EH (cell line): ENCODE data around the gene PATJ.

Experiments
- DNase-seq: peaks from one replicate; pipeline ENCODE4 v3.0.0-alpha.2; 2015; ENCODE audit warnings: low read depth

The PATJ gene

GRCh38 chr1:61981870-61982660 is 239.8 kb downstream of the PATJ start:
- DNase-seq = no peak

GRCh38 chr1:61983236-61983635 is 241.0 kb downstream of the PATJ start:
- no peak for DNase-seq

GRCh38 chr1:61992257-61992656 is 250.0 kb downstream of the PATJ start:
- DNase-seq = no peak

- DNase-seq = peak; percentile 50
Observed at GRCh38 chr1:61993331-61993961, 251.2 kb downstream of the PATJ start.

- no peak for DNase-seq
Observed at GRCh38 chr1:61995641-61996040, 253.4 kb downstream of the PATJ start.

GRCh38 chr1:61997123-61997522 is 254.8 kb downstream of the PATJ start:
- DNase-seq = no peak

DNA sequence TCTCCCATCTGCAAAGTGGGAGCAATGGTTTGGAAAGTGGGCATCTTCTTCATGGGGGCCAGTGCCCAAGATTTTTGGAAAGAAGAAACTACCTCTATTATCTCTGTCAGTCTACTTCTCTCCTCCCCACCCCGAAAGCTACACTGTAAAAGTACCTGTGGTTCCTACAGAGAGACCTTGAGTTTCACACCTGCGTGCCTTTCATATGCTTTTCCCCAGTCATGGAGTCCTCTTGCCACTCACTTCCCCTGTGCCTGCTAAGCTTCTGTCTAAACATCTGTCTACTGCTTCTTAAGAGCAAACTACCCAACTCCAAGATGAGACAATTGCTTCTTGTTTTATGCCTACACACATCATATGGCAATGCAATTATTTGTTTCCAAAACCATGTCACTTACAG is 261.5 kb downstream of the PATJ start:
- DNase-seq = no peak

GRCh38 chr1:62006690-62007089 is 264.4 kb downstream of the PATJ start:
- DNase-seq = no peak

DNA sequence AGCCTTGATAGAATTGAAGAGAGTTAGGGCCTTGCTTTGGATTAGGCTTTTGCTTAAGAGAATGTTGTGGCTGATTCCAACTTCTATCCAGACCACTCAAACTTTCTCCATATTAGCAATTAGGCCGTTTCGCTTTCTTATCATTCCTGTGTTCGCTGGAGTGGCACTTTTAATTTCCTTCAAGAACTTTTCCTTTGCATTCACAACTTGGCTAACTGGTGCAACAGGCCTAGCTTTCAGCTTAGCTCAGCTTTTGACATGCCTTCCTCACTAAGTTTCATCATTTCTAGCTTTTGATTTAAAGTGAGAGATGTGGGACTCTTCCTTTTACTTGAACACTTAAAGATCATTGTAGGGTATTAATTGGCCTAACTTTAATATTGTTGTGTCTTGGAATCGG is 268.7 kb downstream of the PATJ start:
- DNase-seq = no peak

DNA sequence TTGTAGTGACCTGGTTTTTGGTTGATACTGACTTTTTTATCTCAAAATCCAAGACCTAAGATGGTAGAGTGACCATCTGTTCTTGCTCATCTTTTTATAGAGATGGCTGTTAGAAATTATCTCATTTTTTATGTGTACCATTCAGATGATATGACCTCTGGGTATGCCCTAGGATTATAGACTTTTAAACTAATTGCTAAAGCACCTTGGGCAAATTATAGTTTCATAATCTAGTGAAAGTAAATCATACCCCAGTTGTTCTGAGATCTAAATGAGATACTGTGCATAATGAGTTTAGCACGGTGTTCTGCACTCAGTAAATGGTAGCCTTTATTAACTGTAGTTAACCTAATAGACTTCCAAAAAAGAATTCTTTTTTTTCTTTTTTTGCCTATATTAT is 269.8 kb downstream of the PATJ start:
- DNase-seq = no peak

DNA sequence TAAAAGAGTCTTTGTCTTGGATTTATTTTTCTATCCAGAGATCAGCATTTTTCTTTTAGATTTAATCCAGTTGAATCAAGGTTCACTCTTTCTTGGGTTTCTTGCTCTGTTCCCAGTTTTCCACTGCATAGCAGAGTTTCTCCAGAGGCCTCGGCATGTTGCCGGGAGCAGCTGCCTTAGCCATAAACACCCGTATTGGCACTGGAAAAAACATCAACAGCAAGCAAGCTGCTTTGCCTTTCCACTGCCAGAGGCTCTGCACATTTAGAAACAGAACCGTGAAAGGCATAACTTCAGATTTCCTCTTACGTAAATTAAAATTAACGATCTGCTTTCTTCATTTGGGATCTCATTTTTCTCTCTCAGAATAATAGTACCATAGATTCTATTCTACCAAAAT is 270.6 kb downstream of the PATJ start:
- no peak for DNase-seq

DNA sequence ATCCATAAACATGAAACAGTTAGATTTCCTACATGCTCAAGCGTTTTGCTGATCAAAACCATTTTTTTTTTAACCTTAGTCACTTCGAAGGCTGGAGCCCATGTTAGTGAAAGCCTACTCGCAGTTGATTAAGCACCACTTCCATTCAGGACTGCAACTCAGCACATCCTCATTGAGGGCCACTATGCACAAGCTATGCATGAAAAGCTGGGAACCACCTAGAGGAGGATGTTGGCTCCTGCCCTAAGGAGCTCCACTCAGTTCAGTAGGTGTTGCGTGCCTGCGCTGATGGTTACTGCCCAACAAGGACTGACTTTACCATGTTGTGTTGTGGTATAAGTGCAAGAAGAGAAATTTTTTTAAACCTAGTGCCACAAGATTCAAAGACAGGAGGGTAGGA is 271.0 kb downstream of the PATJ start:
- DNase-seq = no peak

GRCh38 chr1:62022382-62022983 is 280.2 kb downstream of the PATJ start:
- no peak for DNase-seq

GRCh38 chr1:62024690-62025089 is 282.4 kb downstream of the PATJ start:
- no peak for DNase-seq

GRCh38 chr1:62025154-62025553 is 282.9 kb downstream of the PATJ start:
- no peak for DNase-seq

- DNase-seq = no peak
Observed at GRCh38 chr1:62025892-62026291, 283.6 kb downstream of the PATJ start.

DNA sequence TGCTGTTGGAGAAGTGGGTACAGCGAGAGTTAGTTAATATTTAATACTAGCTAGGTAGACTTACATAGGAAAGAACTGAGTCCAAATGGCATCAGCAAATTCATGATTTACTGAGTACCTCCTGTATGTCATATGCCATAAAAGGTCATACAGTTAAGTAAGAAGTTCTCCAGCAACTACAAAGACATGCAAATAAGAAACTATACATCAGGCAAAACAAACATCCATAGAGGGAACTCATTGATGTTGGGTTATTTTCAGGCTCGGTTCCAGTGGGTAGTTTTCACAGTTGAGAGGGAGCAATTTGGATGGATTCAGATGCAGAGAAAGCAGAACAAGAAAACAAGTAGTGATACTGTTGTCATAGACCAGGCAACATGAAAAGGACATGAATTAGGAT is 287.4 kb downstream of the PATJ start:
- DNase-seq = no peak

DNA sequence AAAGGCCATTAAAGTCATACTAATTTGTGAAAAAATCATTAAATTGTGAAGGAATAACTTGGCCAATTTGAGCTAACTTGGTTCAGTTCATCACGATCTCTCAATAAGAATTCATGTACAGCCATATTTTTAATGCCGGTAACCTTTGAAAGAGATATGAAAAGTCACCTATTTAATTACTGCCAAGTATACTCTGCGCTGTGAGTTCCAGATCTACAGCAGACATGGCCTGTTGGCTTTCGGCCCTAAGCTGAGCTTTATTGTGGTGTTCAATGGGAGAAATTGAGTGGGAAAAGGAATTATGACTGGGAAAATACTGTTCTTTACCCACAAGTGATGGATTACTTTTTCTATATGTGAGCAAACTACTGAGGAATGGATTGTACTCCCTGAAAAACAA is 292.5 kb downstream of the PATJ start:
- DNase-seq = no peak

GRCh38 chr1:62037274-62037673 is 295.0 kb downstream of the PATJ start:
- DNase-seq = no peak

DNA sequence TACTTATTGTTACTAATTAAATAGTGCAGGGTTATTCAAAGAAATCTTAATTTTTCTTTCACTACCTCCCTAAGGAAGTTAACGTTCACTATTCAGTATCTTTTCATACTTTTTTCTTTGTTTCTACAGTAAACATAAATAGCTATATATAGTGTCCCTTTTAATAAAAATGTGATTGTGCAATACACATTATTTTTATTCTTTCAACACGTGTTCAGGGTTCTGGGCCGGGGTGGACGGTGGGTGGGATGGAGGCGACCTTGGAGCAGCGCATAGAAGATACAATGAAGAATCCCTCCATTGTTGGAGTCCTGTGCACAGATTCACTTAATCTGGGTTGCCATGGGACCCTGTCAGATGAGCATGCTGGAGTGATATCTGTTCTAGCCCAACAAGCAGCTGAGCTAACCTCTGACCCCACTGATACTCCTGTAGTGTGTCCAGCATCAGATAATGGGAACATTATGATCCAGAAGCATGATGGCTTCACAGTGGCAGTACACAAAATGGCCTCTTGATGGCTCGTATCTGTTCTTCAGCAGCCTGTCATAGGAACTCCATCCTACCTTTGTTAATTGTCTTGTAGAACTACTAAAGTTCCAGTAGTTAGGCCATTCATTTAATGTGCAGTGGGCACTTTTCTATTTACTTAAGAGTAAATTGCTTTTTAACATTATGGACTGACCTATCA is 296.5 kb downstream of the PATJ start:
- no peak for DNase-seq

DNA sequence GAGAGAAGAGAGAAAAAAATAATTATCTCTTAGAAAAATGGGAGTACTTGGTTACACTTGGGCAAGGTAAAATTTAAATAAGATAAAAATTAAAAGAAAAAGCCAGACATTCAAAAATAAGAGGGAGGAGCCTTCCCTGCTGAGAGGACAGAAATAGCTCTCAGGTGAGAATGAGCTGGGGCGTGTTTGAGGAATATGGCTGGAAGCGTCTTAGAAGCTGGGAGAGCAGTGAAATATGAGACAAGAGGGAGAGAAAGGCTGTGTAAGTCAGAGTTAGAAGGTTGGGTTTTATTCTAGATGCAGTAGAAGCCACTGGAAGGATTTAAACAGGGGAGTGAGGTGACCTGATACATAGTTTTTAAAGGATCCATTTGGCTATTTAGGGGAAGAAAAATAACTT is 298.2 kb downstream of the PATJ start:
- DNase-seq = no peak

GRCh38 chr1:62040973-62041372 is 298.7 kb downstream of the PATJ start:
- DNase-seq = no peak

- no peak for DNase-seq
Observed at GRCh38 chr1:62043154-62043553, 300.9 kb downstream of the PATJ start.
